Cardiac muscle cell (in vitro differentiated cells and primary cell): ENCODE results near the gene SELENOF. TPM values are rescaled to one million over a fixed set of nuclear protein-coding genes. Genes with fewer than 3 reads are reported as not detected.
"Not testable (repeated sequence)": the region's sequence is repeated elsewhere in the genome, so short reads cannot be mapped to it uniquely, and the experiment has no call there.

ENCODE experiments used
- DNase-seq, 2 donors: peaks; one replicate each; pipeline versions ENCODE4 v3.0.0 to v3.0.0-alpha.2; 2010 to 2017; ENCODE audit warnings: low read depth in 1 of 2, low spot score in 1 of 2
- H3K27ac ChIP-seq: fragments of 200-600 bp; sonication (generic); 2 replicates; pipeline ENCODE4 v1.5.1; 2016
- H3K27me3 ChIP-seq: fragments of 200-600 bp; sonication (generic); 2 replicates; pipeline ENCODE4 v1.6.0; 2016; ENCODE audit warnings: control low read depth
- H3K36me3 ChIP-seq: fragments of 200-600 bp; sonication (generic); 2 replicates; pipeline ENCODE4 v1.5.1; 2016; ENCODE audit warnings: control low read depth
- H3K4me1 ChIP-seq: fragments of 200-600 bp; sonication (generic); 2 replicates; pipeline ENCODE4 v1.8.1; 2017; ENCODE audit warnings: low read depth, mild to moderate bottlenecking, mixed run types
- H3K4me3 ChIP-seq: fragments of 200-600 bp; sonication (generic); 2 replicates; pipeline ENCODE4 v1.5.1; 2016; ENCODE audit warnings: mild to moderate bottlenecking
- H3K9me3 ChIP-seq: fragments of 200-600 bp; sonication (generic); 2 replicates; pipeline ENCODE4 v1.5.1; 2017; ENCODE audit warnings: low read depth, mild to moderate bottlenecking, control low read depth
- CTCF ChIP-seq: IDR thresholded peaks from 2 replicates; pipeline ENCODE4 v1.5.1; 2012; ENCODE audit warnings: low read depth, mild to moderate bottlenecking, low read length
- polyA plus RNA-seq: library from polyadenylated mRNA; unstranded; fragments of >200 nt; fragmentation: Nextera tagmentation; extraction: Ambion mirVana; gene quantifications from 2 replicates; pipeline ENCODE4 v1.2.1, GENCODE V29; 2016
- total RNA-seq: library from RNA; depleted of rRNA; stranded (reverse); fragments of >200 nt; gene quantifications from 2 replicates; pipeline ENCODE4 v1.2.3, GENCODE V29; 2016

The SELENOF gene
- total and polyA plus RNA-seq, 2 experiments from 2014 or later = 37.6 to 116 TPM

GRCh38 chr1:86913399-86913895, 479 bp downstream of the SELENOF start:
- no peak for TF ChIP-seq CTCF
- Histone ChIP-seq H3K4me1 (peaks cover 17% of the 10 kb centered on the region), H3K36me3 (no peaks in the 10 kb centered on the region), H3K27ac (peak overlapping the region; percentile 97), H3K27me3 (no peaks in the 10 kb centered on the region), H3K9me3 (no peaks in the 10 kb centered on the region), H3K4me3 (peak overlapping the region; percentile 89)
- peak; percentile 49 to 52 for DNase-seq

GRCh38 chr1:86912281-86912900, 1.5 kb downstream of the SELENOF start:
- Histone ChIP-seq H3K27me3 (no peaks in the 10 kb centered on the region), H3K9me3 (no peaks in the 10 kb centered on the region), H3K36me3 (no peaks in the 10 kb centered on the region), H3K27ac (no peak overlapping the region), H3K4me1 (peaks cover 17% of the 10 kb centered on the region), H3K4me3 (peak overlapping the region; percentile 89)
- peak in 1 of 2 donors; percentile 13 for DNase-seq
- TF ChIP-seq CTCF = no peak

GRCh38 chr1:86906419-86906818, 7.5 kb downstream of the SELENOF start:
- Histone ChIP-seq H3K4me3 (no peak overlapping the region), H3K27ac (no peak overlapping the region), H3K36me3 (peaks cover 14% of the 10 kb centered on the region), H3K4me1 (peaks cover 7% of the 10 kb centered on the region), H3K9me3 (no peaks in the 10 kb centered on the region), H3K27me3 (no peaks in the 10 kb centered on the region)
- peak; percentile 3 to 40 for DNase-seq
- TF ChIP-seq CTCF = no peak

- Histone ChIP-seq H3K27me3 (no peaks in the 10 kb centered on the region), H3K27ac (no peak overlapping the region), H3K9me3 (no peaks in the 10 kb centered on the region), H3K4me1 (peaks cover 7% of the 10 kb centered on the region), H3K4me3 (no peak overlapping the region), H3K36me3 (peaks cover 15% of the 10 kb centered on the region)
- no peak for TF ChIP-seq CTCF
- no peak for DNase-seq
These were observed 8.1 kb downstream of the SELENOF start for GRCh38 chr1:86905875-86906274.

GRCh38 chr1:86899401-86899800, 14.5 kb downstream of the SELENOF start:
- H3K27me3 ChIP-seq, H3K4me1 ChIP-seq, H3K9me3 ChIP-seq, DNase-seq, H3K4me3 ChIP-seq, H3K27ac ChIP-seq: not testable (repeated sequence)
- H3K36me3 ChIP-seq = peaks cover 15% of the 10 kb centered on the region

- no peaks in the 10 kb centered on the region for H3K36me3 ChIP-seq
- no peak overlapping the region for H3K4me3 ChIP-seq
- no peak for TF ChIP-seq CTCF
- no peak for DNase-seq
- H3K9me3 ChIP-seq = no peaks in the 10 kb centered on the region
- no peaks in the 10 kb centered on the region for H3K4me1 ChIP-seq
- no peaks in the 10 kb centered on the region for H3K27me3 ChIP-seq
- no peak overlapping the region for H3K27ac ChIP-seq
These were observed 25.6 kb downstream of the SELENOF start for GRCh38 chr1:86888327-86888726.
